ENCODE results near the gene C5orf15. TPM values are rescaled to one million over a fixed set of nuclear protein-coding genes. Genes with fewer than 3 reads are reported as not detected.

C5orf15 gene
- total and polyA plus RNA-seq, 4 donors = 21.6 to 118 (median 40.0) TPM

GRCh38 chr5:133948721-133949120, 19.7 kb downstream of the C5orf15 start:
- ATAC-seq (ENCODE audit: insufficient read depth, low FRiP score) (no peak), DNase-seq (no peak)
- Histone ChIP-seq H3K4me1 (ENCODE audit: control insufficient read depth in 5 of 5, insufficient read depth in 5 of 5, low read length in 5 of 5) (peaks cover 0 to 9% (median 5%) of the 10 kb centered on the region in 5 donors), H3K27ac (ENCODE audit: low read depth in 1 of 2, low read length in 1 of 2) (no peak overlapping the region), H3K27me3 (ENCODE audit: control insufficient read depth in 3 of 3, insufficient read depth in 3 of 3, low read length in 2 of 3) (no peaks in the 10 kb centered on the region), H3K36me3 (ENCODE audit: control insufficient read depth in 4 of 4, insufficient read depth in 4 of 4, low read length in 4 of 4) (peaks cover 0 to 4% (median 0%) of the 10 kb centered on the region in 4 donors), H3K4me3 (no peak overlapping the region), H3K9ac (ENCODE audit: insufficient read depth in 1 of 2, low read length in 2 of 2) (no peak overlapping the region), H3K9me3 (ENCODE audit: control insufficient read depth in 4 of 4, insufficient read depth in 3 of 4, low read length in 3 of 4) (no peaks in the 10 kb centered on the region)
- no peak for TF ChIP-seq CTCF (IDR thresholded peaks at IDR 0.05; ENCODE audit: control extremely low read depth, extremely low read depth)

GRCh38 chr5:133947431-133947841, 21.0 kb downstream of the C5orf15 start:
- ATAC-seq (ENCODE audit: insufficient read depth, low FRiP score) (no peak), DNase-seq (peak; percentile 59 to 85 (median 69))
- Histone ChIP-seq H3K36me3 (ENCODE audit: control insufficient read depth in 4 of 4, insufficient read depth in 4 of 4, low read length in 4 of 4) (no peaks in the 10 kb centered on the region), H3K9me3 (ENCODE audit: control insufficient read depth in 4 of 4, insufficient read depth in 3 of 4, low read length in 3 of 4) (no peaks in the 10 kb centered on the region), H3K27ac (ENCODE audit: low read depth in 1 of 2, low read length in 1 of 2) (no peak overlapping the region), H3K4me3 (no peak overlapping the region), H3K9ac (ENCODE audit: insufficient read depth in 1 of 2, low read length in 2 of 2) (no peak overlapping the region), H3K4me1 (ENCODE audit: control insufficient read depth in 5 of 5, insufficient read depth in 5 of 5, low read length in 5 of 5) (peaks cover 0 to 9% (median 5%) of the 10 kb centered on the region in 5 donors), H3K27me3 (ENCODE audit: control insufficient read depth in 3 of 3, insufficient read depth in 3 of 3, low read length in 2 of 3) (no peaks in the 10 kb centered on the region)
- no peak for TF ChIP-seq CTCF (IDR thresholded peaks at IDR 0.05; ENCODE audit: control extremely low read depth, extremely low read depth)
- 77 to 79% methylated on average over 5 of the region's 5 CpGs for WGBS, 2 donors

GRCh38 chr5:133945568-133945967, 22.9 kb downstream of the C5orf15 start:
- Histone ChIP-seq H3K9me3 (ENCODE audit: control insufficient read depth in 4 of 4, insufficient read depth in 3 of 4, low read length in 3 of 4) (no peaks in the 10 kb centered on the region), H3K27me3 (ENCODE audit: control insufficient read depth in 3 of 3, insufficient read depth in 3 of 3, low read length in 2 of 3) (no peaks in the 10 kb centered on the region), H3K9ac (ENCODE audit: insufficient read depth in 1 of 2, low read length in 2 of 2) (no peak overlapping the region), H3K4me1 (ENCODE audit: control insufficient read depth in 5 of 5, insufficient read depth in 5 of 5, low read length in 5 of 5) (peaks cover 0 to 6% (median 4%) of the 10 kb centered on the region in 5 donors), H3K27ac (ENCODE audit: low read depth in 1 of 2, low read length in 1 of 2) (no peak overlapping the region), H3K4me3 (no peak overlapping the region), H3K36me3 (ENCODE audit: control insufficient read depth in 4 of 4, insufficient read depth in 4 of 4, low read length in 4 of 4) (no peaks in the 10 kb centered on the region)
- WGBS, 2 donors = 91 to 95% methylated on average over 3 of the region's 3 CpGs
- no peak for TF ChIP-seq CTCF (IDR thresholded peaks at IDR 0.05; ENCODE audit: control extremely low read depth, extremely low read depth)
- ATAC-seq (ENCODE audit: insufficient read depth, low FRiP score) (no peak), DNase-seq (no peak)

All from lung (tissue), 12 donors.